ENCODE results near the gene ZGPAT. TPM values are rescaled to one million over a fixed set of nuclear protein-coding genes. Genes with fewer than 3 reads are reported as not detected.
"Not testable (repeated sequence)": the region's sequence is repeated elsewhere in the genome, so short reads cannot be mapped to it uniquely, and the experiment has no call there.

The ZGPAT gene
- total and polyA plus RNA-seq, 2 donors (not counting 3 experiments of a cell fraction or from before 2014, with no cell fraction given): 23.1 to 29.3 TPM

- DNase-seq (ENCODE audit: low read depth, low spot score): no peak
- intact Hi-C loops (cut with micrococcal nuclease): no loop called here
- Histone ChIP-seq H3K79me2 (ENCODE audit: control insufficient read depth, insufficient read depth, low read length) (peaks cover 67% of the 10 kb centered on the region), H3K9me1 (replicated peaks; ENCODE audit: control insufficient read depth, extremely low read depth, insufficient read depth, low read length) (no peaks in the 10 kb centered on the region), H3K27me3 (ENCODE audit: control insufficient read depth in 2 of 2, insufficient read depth in 2 of 2, low read length in 2 of 2) (no peaks in the 10 kb centered on the region), H2AFZ (ENCODE audit: low read depth, low read length) (no peak overlapping the region), H3K27ac (ENCODE audit: insufficient read depth, low read depth, low read length) (no peak overlapping the region), H3K9me3 (replicated peaks; ENCODE audit: control insufficient read depth, insufficient read depth, low read length) (no peaks in the 10 kb centered on the region), H3K4me3 (replicated peaks in 1 of 3; ENCODE audit: insufficient read depth in 1 of 3, low read depth in 1 of 3, low read length in 3 of 3) (no peak overlapping the region), H3K4me2 (ENCODE audit: insufficient read depth, low read length) (no peak overlapping the region), H3K4me1 (ENCODE audit: control insufficient read depth, extremely low read depth, insufficient read depth, low read length) (no peaks in the 10 kb centered on the region), H4K20me1 (replicated peaks; ENCODE audit: control insufficient read depth, extremely low read depth, insufficient read depth, low read length) (no peaks in the 10 kb centered on the region), H3K36me3 (ENCODE audit: control insufficient read depth in 2 of 2, extremely low read depth in 1 of 2, insufficient read depth in 2 of 2, low read length in 2 of 2) (peaks cover 5 to 6% of the 10 kb centered on the region in 2 experiments), H3K9ac (replicated peaks; ENCODE audit: extremely low read depth, insufficient read depth, low read length) (no peak overlapping the region)
- dilution Hi-C loops (cut with MboI; ENCODE audit: extremely low pct_ligation_motif_present, low sequenced_read_pairs): no loop called here
- BruUV-seq (replicated peaks): no TSS peak
- no peak for TF ChIP-seq POLR2AphosphoS5 (IDR thresholded peaks at IDR 0.05; ENCODE audit: insufficient read depth, low read depth, low read length)
- TF ChIP-seq POLR2A (IDR thresholded peaks at IDR 0.05; ENCODE audit: low read depth, low read length): no peak
- no peak for TF ChIP-seq CTCF (IDR thresholded peaks at IDR 0.05; ENCODE audit: extremely low read depth in 1 of 2, insufficient read depth in 1 of 2, low read depth in 1 of 2, low read length in 2 of 2)
- no peak for TF ChIP-seq FOS (IDR thresholded peaks at IDR 0.05; ENCODE audit: borderline replicate concordance, insufficient read depth, low read length)
- no peak for TF ChIP-seq JUN (IDR thresholded peaks at IDR 0.05; ENCODE audit: borderline replicate concordance, insufficient read depth, insufficient read length, low read depth)
- no peak for TF ChIP-seq MYC (IDR thresholded peaks at IDR 0.05; ENCODE audit: low read depth, low read length)
- no peak for TF ChIP-seq GATA2 (IDR thresholded peaks at IDR 0.05; ENCODE audit: insufficient read depth, insufficient read length, low read depth, low read length)
- no peak for TF ChIP-seq MAX (IDR thresholded peaks at IDR 0.05; ENCODE audit: insufficient read depth, insufficient read length)
- CTCF ChIA-PET: no interaction called here
- POLR2A ChIA-PET: no interaction called here
- no peak for FAIRE-seq
These were observed 11.2 kb downstream of the ZGPAT start for GRCh38 chr20:63718996-63719395.

GRCh38 chr20:63722967-63723622 lies 15.3 kb downstream of the ZGPAT start:
- H3K27ac ChIP-seq (ENCODE audit: insufficient read depth, low read depth, low read length); H2AFZ ChIP-seq (ENCODE audit: low read depth, low read length); intact Hi-C loops (cut with micrococcal nuclease); POLR2A ChIA-PET; H3K9ac ChIP-seq (replicated peaks; ENCODE audit: extremely low read depth, insufficient read depth, low read length); H3K4me2 ChIP-seq (ENCODE audit: insufficient read depth, low read length); dilution Hi-C loops (cut with MboI; ENCODE audit: extremely low pct_ligation_motif_present, low sequenced_read_pairs); FAIRE-seq; H3K36me3 ChIP-seq (ENCODE audit: control insufficient read depth in 2 of 2, extremely low read depth in 1 of 2, insufficient read depth in 2 of 2, low read length in 2 of 2); BruUV-seq (replicated peaks); H3K27me3 ChIP-seq (ENCODE audit: control insufficient read depth in 2 of 2, insufficient read depth in 2 of 2, low read length in 2 of 2); H3K4me3 ChIP-seq (replicated peaks in 1 of 3; ENCODE audit: insufficient read depth in 1 of 3, low read depth in 1 of 3, low read length in 3 of 3); DNase-seq (ENCODE audit: low read depth, low spot score); H3K4me1 ChIP-seq (ENCODE audit: control insufficient read depth, extremely low read depth, insufficient read depth, low read length); H3K9me3 ChIP-seq (replicated peaks; ENCODE audit: control insufficient read depth, insufficient read depth, low read length); H3K9me1 ChIP-seq (replicated peaks; ENCODE audit: control insufficient read depth, extremely low read depth, insufficient read depth, low read length); H4K20me1 ChIP-seq (replicated peaks; ENCODE audit: control insufficient read depth, extremely low read depth, insufficient read depth, low read length): not testable (repeated sequence)
- H3K79me2 ChIP-seq (ENCODE audit: control insufficient read depth, insufficient read depth, low read length): peaks cover 48% of the 10 kb centered on the region
- CTCF ChIA-PET: interaction anchor here (1.2 kb wide), 1 partner anchor 15 kb away, joined by 4 read pairs; the partner anchor contains the start of genes ARFRP1 and ZGPAT

GRCh38 chr20:63730189-63730733 lies 22.4 kb downstream of the ZGPAT start:
- dilution Hi-C loops (cut with MboI; ENCODE audit: extremely low pct_ligation_motif_present, low sequenced_read_pairs); H3K4me1 ChIP-seq (ENCODE audit: control insufficient read depth, extremely low read depth, insufficient read depth, low read length); H2AFZ ChIP-seq (ENCODE audit: low read depth, low read length); H3K27ac ChIP-seq (ENCODE audit: insufficient read depth, low read depth, low read length); FAIRE-seq; H4K20me1 ChIP-seq (replicated peaks; ENCODE audit: control insufficient read depth, extremely low read depth, insufficient read depth, low read length); CTCF ChIA-PET; H3K4me2 ChIP-seq (ENCODE audit: insufficient read depth, low read length); BruUV-seq (replicated peaks); intact Hi-C loops (cut with micrococcal nuclease); H3K27me3 ChIP-seq (ENCODE audit: control insufficient read depth in 2 of 2, insufficient read depth in 2 of 2, low read length in 2 of 2); POLR2A ChIA-PET; DNase-seq (ENCODE audit: low read depth, low spot score); H3K9ac ChIP-seq (replicated peaks; ENCODE audit: extremely low read depth, insufficient read depth, low read length); H3K9me1 ChIP-seq (replicated peaks; ENCODE audit: control insufficient read depth, extremely low read depth, insufficient read depth, low read length); H3K4me3 ChIP-seq (replicated peaks in 1 of 3; ENCODE audit: insufficient read depth in 1 of 3, low read depth in 1 of 3, low read length in 3 of 3); H3K9me3 ChIP-seq (replicated peaks; ENCODE audit: control insufficient read depth, insufficient read depth, low read length): not testable (repeated sequence)
- peaks cover 31% of the 10 kb centered on the region for H3K79me2 ChIP-seq (ENCODE audit: control insufficient read depth, insufficient read depth, low read length)
- peaks cover 0 to 22% of the 10 kb centered on the region in 2 experiments for H3K36me3 ChIP-seq (ENCODE audit: control insufficient read depth in 2 of 2, extremely low read depth in 1 of 2, insufficient read depth in 2 of 2, low read length in 2 of 2)
